KOPT-K1 (cell line): Measurements from ENCODE around the gene CHTF18.

Experiments
- H3K27ac ChIP-seq: fragments of 200-600 bp; sonication (generic); 2 replicates; pipeline ENCODE4 v1.5.1; 2016; ENCODE audit warnings: antibody characterized with exemption, mild to moderate bottlenecking, low read depth, low read length; ENCODE audit not compliant: poor library complexity, severe bottlenecking
- H3K36me3 ChIP-seq: fragments of 200-600 bp; sonication (generic); 2 replicates; pipeline ENCODE4 v1.5.1; 2017; ENCODE audit warnings: antibody characterized with exemption, mild to moderate bottlenecking, low read length, moderate library complexity; ENCODE audit not compliant: insufficient read depth
- H3K9me3 ChIP-seq: fragments of 200-600 bp; sonication (generic); 2 replicates; pipeline ENCODE4 v1.5.1; 2017; ENCODE audit warnings: antibody characterized with exemption, low read length, mild to moderate bottlenecking; ENCODE audit not compliant: insufficient read depth, poor library complexity, severe bottlenecking

The CHTF18 gene

DNA sequence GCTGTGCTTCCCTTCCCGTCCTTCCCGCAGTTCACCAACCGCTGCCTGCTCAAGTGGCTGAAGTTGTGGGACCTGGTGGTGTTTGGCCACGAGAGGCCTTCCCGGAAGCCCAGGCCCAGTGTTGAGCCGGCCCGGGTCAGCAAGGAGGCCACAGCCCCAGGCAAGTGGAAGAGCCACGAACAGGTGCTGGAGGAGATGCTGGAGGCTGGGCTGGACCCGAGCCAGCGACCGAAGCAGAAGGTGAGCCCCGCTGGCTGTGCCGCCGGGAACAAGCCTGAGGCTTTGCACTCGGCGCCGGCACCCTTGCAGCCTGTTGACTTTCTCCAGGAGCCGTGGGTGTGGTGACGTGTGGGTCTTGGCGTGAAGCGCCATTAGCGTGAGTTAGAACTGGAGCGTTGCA, 2.7 kb downstream of the CHTF18 start:
- peaks cover 60% of the 10 kb centered on the region for H3K36me3 ChIP-seq
- H3K27ac ChIP-seq = no peak overlapping the region
- no peaks in the 10 kb centered on the region for H3K9me3 ChIP-seq

DNA sequence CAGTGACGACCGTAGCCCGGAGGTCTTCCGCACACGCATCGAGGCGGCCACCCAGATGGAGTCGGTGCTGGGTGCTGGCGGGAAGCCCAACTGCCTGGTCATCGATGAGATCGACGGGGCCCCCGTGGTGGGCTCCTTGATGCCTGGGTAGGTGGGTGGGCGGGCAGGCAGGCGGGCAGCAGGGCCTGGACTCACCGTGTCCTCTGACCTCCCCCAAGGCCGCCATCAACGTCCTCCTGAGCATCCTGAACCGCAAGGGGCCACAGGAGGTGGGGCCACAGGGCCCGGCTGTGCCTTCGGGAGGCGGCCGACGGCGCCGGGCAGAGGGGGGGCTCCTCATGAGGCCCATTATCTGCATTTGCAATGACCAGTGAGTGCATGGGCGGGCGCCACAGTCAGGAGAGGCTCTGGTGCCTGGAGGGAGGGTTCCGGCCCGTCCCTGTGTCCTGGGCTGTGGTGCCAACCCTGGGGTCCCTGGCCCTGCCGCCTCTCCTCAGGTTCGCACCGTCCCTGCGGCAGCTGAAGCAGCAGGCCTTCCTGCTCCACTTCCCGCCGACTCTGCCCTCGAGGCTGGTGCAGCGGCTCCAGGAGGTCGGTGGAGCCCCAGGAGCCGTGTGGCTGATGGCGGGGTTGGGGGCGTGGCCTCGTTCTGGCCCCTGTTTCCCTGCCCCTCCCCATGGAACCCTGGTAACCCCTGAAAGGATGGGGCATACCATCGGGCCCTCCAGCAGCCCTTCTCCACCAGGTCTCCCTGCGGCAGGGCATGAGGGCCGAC, 4.0 kb downstream of the CHTF18 start:
- H3K36me3 ChIP-seq = peaks cover 60% of the 10 kb centered on the region
- no peaks in the 10 kb centered on the region for H3K9me3 ChIP-seq
- no peak overlapping the region for H3K27ac ChIP-seq

DNA sequence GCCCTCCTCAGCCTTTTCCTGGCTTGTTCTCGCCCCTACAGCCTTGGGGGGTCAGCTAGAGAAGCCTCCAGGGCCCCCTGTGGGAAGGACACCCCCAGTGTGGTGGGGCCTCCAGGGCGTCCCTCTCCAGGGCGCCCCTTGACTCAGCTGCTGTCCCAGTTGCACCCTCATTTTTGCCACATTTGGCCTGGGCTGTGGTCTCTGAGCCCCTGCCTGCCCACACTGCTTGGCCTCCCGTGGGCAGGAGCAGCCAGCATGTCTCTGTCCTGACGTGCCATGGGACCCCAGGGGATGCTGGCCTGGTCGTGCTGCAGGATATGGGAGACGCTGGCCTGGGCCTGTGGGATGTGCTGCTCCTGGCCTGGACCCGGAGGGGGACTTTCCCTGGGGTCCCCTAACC, 5.0 kb downstream of the CHTF18 start:
- H3K27ac ChIP-seq = no peak overlapping the region
- H3K9me3 ChIP-seq = no peaks in the 10 kb centered on the region
- peaks cover 60% of the 10 kb centered on the region for H3K36me3 ChIP-seq

DNA sequence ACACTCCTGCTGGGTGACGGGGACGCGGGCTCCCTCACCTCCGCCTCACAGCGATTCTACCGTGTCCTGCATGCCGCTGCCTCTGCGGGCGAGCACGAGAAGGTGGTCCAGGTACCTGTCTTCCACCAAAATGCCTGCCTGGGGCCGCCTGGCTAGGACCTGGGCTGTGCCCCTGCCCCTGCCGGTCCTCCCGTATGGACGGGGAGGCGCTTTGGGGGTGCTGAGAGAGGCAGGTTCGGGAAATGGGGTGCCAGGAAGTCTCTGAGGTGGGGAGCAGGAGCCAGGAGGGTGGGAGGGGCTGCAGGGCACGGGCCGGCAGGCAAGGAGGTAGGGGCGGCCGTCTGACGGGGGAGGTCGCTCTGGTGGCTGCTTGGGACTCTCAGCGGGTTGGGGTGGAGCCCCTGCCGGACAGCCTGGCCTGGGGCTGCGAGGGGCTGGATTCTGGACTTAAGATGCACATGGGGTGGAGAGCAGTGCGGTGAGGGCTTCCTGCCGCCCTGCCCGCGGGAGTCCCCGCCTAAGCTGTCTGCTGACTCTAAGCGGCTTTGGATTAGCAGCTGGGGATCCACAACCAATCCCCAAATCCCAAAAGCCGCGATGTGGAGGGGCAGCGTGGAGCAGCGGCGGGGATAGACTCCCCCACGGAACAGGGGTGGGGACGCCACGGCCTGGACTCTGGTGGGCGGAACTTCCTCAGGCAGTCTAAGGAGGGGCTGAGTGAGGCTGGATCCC, 5.8 kb downstream of the CHTF18 start:
- Histone ChIP-seq H3K36me3 (peaks cover 60% of the 10 kb centered on the region), H3K27ac (no peak overlapping the region), H3K9me3 (no peaks in the 10 kb centered on the region)

DNA sequence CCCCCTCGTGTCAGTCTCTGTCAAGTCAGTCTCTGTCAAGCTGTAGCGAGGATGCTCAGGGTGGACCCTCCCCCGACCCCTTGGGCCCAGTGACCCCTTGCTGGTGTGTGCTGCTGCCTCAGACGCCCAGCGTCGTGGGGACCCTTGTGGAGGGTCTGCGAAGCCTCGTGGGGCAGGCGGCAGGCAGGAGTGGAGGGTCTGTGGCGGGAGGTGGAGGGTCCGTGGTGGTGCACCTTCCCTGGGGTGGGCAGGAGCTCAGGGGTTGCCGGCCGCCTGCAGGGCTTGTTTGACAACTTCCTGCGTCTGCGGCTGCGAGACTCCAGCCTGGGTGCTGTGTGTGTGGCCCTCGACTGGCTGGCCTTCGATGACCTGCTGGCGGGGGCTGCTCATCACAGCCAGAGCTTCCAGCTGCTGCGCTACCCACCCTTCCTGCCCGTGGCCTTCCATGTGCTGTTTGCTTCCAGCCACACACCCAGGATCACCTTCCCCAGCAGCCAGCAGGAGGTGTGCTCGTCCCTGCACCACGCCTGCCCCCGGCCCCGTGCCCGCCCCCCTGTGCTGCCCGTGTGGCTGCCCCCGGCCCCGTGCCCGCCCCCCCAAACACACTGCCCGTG, 6.5 kb downstream of the CHTF18 start:
- Histone ChIP-seq H3K27ac (no peak overlapping the region), H3K36me3 (peaks cover 55% of the 10 kb centered on the region), H3K9me3 (no peaks in the 10 kb centered on the region)

DNA sequence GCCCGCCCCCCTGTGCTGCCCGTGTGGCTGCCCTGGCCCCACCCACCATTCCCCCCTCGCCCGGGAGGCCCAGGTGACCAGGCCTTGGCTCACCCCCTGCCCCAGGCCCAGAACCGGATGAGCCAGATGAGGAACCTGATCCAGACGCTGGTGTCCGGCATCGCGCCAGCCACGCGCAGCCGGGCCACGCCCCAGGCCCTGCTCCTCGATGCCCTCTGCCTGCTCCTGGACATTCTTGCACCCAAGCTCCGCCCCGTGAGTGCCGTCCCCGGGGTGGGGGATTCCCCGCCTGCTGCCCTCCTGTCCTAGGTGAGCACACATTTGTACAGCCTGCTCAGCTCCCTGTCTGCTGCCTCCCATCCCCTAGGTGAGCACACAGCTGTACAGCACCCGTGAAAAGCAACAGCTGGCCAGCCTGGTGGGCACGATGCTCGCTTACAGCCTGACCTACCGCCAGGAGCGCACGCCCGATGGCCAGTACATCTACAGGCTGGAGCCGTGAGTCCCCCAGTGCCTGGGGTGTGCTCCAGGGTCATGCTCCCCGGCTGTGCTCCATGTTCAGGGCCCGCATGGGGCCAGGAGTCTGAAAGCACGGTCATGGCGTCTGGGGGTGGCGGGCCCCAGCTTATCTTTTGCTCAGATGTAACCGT, 7.3 kb downstream of the CHTF18 start:
- H3K36me3 ChIP-seq = peaks cover 47% of the 10 kb centered on the region

DNA sequence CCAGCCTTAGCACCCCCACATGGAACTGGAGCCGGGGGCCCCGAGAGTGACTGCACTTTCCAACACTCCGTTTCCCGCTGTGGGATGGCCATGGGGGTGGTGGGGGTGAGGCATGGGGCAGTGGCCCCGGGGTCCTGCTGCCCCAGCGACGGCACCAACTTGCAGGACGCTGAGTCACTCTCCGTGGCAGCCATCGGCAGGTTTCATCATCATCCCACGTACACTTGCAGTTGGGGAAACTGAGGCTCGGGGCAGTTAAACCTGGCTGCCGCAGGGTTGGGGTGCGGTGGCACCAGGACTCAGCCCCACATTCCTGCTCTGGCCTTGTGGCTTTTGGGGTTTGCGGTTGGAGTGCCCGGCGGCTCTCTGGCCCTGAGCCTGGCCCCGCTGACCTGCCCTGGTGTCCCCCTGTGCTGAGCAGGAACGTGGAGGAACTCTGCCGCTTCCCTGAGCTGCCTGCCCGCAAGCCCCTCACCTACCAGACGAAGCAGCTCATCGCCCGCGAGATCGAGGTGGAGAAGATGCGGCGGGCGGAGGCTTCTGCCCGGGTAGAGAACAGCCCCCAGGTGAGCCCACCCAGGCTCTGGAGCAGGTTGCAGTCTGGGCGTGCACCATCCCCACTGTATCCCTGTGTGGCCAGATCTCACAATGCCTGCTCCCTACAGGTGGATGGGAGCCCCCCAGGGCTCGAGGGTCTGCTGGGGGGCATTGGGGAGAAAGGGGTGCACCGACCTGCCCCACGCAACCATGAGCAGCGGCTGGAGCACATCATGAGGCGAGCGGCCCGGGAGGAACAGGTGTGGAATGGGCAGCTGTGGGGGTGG, 8.1 kb downstream of the CHTF18 start:
- peaks cover 39% of the 10 kb centered on the region for H3K36me3 ChIP-seq
- no peaks in the 10 kb centered on the region for H3K9me3 ChIP-seq
- no peak overlapping the region for H3K27ac ChIP-seq

More for the DNA sequence above, 7.3 kb downstream of the CHTF18 start:
- Histone ChIP-seq H3K27ac (no peak overlapping the region), H3K9me3 (no peaks in the 10 kb centered on the region)

DNA sequence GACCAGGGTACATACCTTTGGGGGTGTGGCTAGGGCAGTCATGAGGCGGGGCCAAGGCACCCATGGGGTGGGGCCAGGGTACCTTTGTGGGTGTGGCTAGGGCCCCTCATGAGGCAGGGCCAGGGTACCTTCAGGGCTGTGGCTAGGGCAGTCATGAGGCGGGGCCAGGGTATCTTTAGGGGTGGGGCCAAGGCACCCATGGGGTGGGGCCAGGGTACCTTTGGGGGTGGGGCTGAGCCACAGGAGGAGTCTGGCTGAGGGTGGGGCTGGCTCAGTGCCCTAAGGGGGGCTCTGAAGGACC, 8.7 kb downstream of the CHTF18 start:
- Histone ChIP-seq H3K27ac (no peak overlapping the region), H3K36me3 (peaks cover 34% of the 10 kb centered on the region), H3K9me3 (no peaks in the 10 kb centered on the region)

DNA sequence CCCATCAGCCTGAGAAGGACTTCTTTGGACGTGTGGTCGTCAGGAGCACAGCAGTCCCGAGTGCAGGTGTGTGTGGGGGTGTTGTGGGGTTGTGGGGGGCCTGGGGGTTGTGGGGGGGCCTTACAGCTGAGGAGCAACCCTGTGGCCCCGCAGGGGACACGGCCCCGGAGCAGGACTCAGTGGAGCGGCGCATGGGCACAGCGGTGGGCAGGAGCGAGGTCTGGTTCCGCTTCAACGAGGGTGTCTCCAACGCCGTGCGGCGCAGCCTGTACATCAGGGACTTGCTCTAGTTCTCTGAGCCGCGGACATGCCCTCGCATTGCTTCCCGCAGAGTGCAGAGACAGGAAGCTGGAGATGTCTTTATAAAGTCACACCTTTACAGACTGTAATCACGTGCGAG, 9.3 kb downstream of the CHTF18 start:
- Histone ChIP-seq H3K9me3 (no peaks in the 10 kb centered on the region), H3K27ac (no peak overlapping the region), H3K36me3 (peaks cover 29% of the 10 kb centered on the region)

DNA sequence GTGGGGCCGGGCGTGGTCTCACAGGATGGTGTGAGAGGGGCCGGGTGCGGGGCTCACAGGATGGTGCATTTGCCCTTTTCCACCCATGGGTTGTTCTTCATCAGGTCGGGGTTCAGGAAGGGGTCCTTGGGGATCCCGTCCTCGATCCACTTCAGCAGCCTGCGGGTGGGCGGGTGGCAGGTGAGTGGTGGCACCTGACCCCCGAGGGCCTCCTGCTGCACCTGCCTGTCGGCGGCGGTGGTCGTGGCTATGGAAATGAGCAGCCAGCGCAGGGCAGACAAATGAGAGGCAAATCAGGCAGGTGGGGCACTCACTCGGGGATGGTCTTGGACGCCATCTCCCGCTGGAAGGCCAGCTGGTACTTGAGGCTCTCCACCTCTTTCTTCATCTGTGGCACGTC, 10.2 kb downstream of the CHTF18 start:
- H3K36me3 ChIP-seq = peaks cover 23% of the 10 kb centered on the region
- H3K27ac ChIP-seq = no peak overlapping the region
- no peaks in the 10 kb centered on the region for H3K9me3 ChIP-seq

DNA sequence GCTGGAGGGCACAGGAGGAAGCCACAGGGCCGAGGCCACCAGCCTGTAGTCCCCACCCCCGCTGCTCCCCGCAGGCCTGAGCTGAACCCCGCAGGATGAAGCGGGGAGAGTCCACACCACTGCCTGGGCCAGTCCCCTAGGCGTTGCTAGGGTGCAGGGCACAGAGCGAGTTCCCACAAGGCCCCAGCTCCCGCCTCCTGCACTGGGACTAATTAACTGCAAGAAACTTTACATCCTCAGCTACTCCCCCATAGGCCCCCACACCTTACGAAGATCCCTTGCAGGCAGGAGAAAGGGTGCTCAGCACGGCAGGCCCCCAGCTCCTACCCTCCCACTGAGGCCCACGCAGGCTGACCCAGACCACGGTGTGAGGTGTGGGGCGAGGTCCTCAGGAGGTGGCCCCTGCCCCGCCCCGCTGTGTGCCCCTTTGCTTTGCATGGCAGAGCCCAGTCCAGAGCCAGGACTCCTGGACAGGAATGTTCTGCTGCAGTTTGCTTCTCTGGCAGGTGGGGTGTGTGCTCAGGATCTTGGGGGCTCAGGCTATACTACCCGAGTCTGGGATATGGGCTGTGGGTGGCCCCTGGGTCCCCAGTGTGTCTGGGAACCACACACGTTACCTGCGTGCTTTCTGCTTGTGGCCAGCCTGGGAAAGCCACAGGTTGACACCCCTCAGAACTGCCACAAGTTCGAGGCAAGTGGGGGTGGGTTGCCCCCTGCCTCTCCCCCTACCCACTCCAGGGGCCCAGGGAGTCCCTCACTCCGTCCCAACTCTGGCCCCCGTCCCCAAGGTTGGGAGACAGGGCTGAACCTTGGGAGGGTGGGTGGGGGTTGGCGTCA, 10.9 kb downstream of the CHTF18 start:
- peaks cover 18% of the 10 kb centered on the region for H3K36me3 ChIP-seq
- no peak overlapping the region for H3K27ac ChIP-seq
- no peaks in the 10 kb centered on the region for H3K9me3 ChIP-seq

DNA sequence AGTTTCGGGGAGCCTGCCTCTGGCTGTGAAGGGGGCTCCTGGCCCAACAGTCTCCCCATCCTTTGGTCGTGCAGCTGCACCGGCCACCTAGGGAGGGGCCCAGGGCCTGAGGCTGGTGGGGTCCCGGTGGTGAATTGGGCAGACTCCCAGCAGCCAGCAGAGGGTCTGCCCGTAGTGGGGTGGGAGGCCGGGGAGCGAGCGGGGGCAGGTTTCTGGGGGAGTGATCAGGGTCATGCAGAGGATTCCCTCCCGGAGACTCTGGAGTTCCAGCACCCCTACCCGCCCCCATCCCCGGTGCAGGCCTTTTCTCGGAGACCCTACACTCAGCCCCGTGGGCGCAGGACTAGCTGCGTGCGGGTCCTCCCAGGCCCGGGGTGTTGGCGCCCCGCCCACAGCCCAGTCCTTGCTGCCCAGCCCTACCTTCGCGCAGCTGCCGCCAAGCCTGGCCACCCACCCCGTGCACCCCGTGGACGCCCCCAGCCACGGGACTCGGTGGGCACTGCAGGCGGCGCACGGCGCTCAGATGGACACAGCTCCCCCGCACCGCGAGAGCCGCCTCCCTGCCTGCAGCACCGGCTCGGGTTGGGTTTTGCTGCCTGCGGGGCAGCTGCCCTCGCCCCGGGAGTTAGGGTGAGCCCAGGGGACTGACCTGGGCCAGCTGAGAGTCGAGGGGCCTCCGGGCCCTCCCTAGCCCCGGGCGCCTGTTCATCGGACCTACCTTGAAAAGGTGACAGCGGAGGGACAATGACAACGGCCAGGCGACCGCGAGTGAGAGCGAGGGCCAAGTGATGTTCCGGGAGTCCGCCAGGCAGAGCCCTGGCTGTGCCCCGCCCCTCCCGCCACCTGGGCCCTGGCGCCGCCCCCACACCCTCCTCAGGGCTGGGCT, 11.8 kb downstream of the CHTF18 start, which contains the start of gene GNG13:
GNG13 (minus strand) TSS at position 787 of the 886 bp plus-strand sequence. CDS start 1,657 bp downstream, outside the sequence.
- Histone ChIP-seq H3K36me3 (peaks cover 13% of the 10 kb centered on the region), H3K9me3 (no peaks in the 10 kb centered on the region), H3K27ac (no peak within 1 kb of the TSS)

DNA sequence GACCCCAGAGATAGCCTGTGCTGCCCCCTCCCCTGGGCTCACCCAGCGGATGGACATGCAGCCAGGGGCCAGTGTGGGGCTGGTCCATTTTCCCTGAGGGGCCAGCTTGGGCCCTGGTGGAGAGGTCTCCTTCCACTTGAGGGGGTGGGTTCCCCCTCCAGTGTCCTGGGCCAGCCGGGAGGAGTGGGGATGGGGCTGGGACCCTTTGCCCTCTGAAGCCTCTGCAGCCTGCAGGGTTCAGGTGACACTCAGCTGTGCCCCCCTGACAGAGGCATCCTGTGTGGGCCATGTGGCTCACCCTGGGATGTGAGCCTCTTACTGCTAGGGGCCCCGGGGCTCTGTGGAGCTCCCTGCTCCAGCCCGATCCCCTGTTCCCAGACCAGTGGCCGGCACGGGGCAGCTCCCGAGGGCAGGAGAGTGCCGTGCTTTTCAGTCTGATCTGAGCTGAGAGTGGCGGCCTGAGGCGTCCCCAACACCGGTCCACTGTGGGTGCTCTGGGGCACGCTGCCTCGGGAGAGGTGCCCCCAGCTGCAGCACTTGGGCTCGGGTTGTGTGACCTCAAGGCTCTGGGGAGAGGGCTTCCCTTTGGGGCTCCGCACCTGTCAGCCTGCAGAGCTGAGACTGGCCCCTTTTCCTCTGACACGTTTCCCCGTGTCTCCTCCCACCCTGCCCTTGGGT, 12.6 kb downstream of the CHTF18 start:
- Histone ChIP-seq H3K36me3 (peaks cover 9% of the 10 kb centered on the region), H3K27ac (no peak overlapping the region), H3K9me3 (no peaks in the 10 kb centered on the region)
